NCI-H1105 treated with DMSO at 0.1 percent for 48 hours (cell line): ENCODE measurements around the gene TMEM205.
"Not testable (repeated sequence)": the region's sequence is repeated elsewhere in the genome, so short reads cannot be mapped to it uniquely, and the experiment has no call there.

ENCODE experiments used
- DNase-seq: peaks from one replicate; lab custom pipeline; 2025; lab: John Stamatoyannopoulos, UW

TMEM205 gene

DNA sequence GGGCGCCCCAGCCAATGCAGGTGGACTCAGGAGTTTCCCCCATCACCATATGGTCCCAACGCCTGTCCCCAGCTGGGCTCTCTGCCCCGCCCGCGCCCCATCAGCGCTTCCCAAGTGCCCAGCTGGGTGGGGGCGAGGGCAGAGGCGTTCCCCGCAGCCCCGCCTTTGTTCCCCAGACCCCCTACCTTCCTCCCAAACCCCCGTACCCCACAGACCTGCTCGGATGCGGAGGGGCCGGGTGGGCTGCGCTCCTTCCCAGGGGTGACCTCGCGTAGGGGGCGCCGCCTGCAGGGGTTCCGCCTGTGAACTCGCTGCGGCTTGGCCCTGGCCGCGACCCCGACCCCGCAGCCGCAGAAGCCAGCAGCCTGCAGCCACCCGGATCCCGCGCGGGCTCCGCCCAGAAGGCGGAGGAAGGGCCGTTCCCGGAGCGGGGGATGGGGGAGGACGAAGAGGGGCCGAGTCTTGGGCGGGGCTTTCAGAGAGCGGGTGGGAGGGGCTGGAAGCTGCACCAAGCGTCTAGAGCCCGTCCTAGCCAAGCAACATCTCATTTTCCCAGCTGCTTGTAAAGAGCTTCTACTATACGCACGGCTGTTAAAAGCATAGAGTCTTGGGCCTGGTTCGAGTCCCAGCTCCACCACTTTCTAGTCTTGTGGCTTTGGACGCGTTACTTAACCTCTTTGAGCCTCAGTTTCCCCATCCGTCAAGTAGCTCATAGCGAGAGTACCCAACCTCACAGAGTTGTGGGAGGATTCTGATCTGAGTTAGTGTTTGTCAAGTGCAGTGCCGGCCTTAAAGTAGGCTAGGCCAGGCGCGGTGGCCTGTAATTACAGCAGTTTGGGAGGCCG, 6.6 kb downstream of the TMEM205 start, which contains the start of gene RAB3D:
Gene RAB3D (minus strand): TSS at position 404 of the 845 bp plus-strand sequence. CDS start 2,258 bp downstream, outside the sequence.
- DNase-seq, result peak; percentile 89

DNA sequence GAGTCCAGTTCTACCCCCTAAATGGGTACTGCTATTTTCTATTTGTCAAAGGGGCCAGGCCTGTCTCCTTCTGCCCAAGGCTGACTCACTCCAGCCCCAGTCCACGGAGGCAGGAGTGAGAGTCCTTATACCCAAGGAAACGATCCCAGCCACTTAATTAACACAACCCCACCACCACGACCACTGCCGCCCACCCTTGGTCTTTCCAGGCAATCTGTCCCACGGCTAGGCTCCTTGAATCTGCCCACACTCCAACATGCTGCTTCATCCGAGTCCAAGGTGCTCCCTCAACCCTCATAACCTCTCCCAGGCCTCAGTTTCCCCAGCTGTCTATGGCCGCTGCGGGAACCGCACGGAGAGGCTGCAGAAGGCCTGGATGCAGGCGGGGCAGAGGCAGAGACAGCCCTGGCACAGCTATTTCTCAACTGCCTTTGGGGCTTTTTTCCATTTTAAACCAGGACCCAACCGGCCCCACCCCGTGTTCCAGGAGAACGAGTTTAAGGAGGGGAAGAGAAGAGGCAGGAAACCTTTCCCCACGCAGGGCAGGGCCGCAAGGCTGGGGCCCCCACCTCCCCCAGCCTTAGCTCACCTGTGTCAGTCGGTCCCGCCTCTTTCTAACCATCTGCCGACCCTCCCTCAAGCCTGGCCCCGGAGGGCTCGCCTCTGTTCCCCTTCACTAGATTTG, 7.4 kb downstream of the TMEM205 start:
- DNase-seq, result no peak

DNA sequence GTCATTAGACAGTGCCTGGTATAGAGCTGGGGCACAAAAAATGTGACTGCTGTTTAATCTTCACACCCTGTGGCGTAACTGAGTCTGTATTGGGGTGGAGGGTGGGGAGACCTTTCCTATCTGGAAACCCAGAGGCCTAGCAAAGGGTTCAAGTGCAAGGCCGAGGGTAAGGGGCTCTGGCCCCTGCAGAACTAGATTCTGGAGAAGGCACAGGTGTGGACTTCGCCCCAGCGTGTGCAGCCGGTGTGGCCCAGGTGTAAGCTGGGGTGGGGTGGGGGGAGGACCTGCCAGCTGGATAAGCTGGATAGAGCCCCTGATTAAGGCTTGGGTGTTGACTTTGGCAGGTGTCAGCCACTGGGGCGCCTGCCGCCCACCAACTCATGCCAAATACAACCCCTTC, 7.9 kb downstream of the TMEM205 start:
- DNase-seq, result peak; percentile 10

DNA sequence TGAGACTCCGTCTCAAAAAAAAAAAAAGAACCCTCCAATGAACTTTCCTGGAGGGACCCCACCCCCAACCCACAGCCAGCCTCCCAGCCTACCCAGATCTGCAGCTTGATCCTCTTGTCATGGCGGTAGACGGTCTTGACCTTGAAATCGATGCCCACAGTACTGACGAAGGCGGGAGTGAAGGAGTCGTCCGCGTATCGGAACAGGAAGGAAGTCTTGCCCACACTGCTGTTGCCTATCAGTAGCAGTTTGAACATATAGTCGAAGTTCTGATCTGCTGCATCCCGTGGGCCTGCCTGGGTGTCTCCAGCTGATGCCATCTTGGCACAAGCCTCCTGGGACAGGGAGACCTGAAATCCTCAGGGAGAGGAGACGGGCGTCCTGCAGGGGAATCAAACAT, 9.0 kb downstream of the TMEM205 start:
- no peak for DNase-seq

DNA sequence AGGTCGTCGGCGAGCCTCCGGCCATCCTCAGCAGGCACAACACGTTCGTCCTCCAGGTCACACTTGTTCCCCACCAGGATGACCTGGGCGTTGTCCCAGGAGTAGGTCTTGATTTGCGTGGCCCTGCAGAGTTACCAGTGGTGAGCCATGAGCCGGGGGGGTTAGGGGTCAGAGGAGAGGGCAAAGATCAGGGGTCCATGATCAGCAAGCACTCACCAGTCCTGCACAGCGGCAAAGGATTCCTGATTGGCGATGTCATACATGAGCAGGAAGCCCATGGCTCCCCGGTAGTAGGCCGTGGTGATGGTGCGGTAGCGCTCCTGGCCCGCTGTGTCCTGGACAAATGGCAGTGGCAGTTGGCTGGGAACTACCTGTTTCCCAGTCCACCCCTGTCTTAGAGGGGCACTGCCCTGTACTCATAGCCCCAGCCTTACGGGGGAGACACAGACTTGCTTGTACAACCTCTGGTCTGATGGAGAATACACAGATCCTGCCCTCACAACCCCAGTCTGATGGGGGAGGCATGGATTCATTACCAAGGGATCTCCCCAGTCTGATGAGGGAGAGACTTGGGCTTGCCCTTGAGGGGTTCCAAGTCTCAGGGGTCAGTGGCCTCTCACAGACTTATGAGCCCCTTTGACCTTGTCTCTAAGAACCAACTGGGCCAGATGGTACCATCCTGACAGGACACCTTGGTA, 10.5 kb downstream of the TMEM205 start:
- DNase-seq, result no peak

DNA sequence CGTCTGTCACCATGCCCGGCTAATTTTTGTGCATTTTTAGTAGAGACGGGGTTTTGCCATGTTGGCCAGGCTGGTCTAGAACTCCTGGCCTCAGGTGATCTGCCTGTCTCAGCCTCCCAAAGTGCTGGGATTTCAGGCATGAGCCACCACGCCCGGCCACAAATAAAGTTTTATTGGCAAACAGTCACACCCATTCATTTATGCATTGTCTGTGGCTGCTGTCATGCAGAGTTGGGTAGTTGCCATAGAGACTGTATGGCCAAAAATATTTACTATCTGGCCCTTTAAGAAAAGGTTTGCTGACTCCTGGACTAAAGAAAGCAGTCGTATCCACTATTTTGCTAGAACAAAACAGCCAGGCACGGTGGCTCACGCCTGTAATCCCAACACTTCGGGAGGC, 12.2 kb downstream of the TMEM205 start:
- DNase-seq, result not testable (repeated sequence)

DNA sequence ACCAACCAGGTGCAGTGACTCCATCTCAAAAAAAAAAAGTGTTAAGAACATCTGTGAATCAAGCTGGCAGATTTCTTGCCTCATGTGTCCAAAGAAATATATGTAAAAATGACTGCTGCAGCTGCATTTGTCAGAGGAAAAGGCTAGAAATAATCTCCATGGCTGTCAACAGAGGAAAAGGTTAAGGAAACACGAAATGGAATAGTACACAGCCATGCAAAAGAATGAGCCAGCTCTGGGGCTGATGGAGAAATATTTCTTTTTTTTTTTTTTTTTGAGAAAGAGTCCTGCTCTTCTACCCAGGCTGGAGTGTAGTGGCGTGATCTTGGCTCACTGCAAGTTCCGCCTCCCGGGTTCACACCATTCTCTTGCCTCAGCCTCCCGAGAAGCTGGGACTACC, 13.2 kb downstream of the TMEM205 start:
- no peak for DNase-seq

DNA sequence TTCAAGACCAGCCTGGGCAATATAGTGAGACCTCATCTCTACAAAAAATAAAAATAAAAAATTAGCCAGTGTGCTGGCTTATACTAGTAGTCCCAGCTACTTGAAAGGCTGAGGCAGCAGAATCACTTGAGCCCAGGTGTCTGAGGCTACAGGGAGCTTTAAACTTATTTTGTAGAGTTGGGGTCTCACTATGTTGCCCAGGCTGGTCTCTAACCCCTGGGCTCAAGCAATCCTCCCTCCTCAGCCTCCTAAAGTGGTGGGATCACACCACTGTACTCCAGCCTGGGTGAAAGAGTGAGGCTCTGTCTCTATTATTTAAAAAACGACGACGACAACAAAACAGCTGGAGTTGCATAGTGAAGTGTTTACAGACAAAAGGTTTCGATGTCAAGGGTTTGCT, 14.6 kb downstream of the TMEM205 start:
- no peak for DNase-seq

DNA sequence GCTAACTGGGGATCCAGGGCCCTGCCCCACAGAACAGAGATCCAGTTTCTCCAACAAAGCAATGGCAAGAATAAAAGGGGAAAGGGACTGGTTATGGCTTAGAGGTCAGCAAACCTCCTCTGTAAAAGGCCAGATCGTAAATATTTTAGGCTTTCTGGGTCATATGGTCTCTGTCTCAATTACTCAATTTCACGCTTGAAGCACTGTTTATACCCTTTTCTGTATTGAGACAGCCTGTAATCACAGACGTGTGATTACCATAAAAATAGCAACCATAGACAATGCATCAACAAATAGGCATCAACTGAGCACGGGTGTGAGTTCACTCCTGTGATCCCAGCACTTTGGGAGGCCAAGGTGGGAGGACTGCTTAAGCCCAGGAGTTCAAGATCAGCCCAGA, 15.9 kb downstream of the TMEM205 start:
- DNase-seq, result no peak

DNA sequence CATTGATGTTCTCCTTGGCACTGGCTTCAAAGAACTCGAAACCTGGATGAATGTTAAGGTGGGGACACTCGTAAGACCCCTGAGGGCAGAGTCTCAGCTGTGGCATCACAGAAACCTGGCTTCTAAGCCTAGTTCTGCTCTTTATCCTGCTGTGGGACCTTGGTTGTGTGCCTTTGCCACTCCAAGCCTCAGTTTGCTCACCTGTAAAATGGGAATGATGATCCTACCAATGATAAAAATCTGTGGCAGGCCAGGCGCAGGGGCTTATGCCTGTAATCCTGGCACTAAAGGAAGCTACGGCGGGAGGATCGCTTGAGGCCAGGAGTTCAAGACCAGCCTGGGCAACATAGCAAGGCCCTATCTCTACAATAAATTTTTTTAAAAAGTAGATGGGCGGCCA, 20.5 kb downstream of the TMEM205 start:
- DNase-seq, result no peak

DNA sequence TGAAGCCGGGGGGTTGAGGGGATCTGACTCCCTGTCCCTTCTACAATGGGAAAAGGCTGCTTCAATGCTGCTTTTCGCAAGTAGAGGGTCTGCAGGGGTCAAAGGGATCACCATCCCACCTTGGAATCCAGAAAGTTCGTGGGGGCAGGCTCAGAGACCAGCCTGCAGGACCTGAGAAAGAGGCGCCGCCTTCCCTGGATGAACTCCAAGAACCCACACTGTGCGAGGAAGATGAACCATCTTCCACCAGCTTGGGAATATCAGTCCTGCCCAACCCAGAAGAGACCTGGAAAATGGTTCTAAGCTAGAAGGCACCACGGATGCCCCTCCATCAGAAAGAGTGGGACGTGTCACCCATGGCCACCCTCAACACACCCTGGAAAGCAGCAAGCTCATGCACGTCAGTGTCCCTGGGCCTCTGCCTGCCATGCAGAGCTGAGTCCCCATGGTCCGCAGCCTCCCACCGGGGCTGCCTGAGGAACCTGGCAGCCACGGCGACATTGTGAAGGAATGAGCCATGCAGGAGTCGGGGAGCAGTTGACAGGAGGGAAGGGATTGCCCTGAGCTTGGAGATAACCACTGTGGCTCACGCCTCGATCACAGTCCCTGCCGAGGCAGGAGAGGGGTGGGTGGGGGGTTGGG, 21.2 kb downstream of the TMEM205 start:
- DNase-seq, result no peak

DNA sequence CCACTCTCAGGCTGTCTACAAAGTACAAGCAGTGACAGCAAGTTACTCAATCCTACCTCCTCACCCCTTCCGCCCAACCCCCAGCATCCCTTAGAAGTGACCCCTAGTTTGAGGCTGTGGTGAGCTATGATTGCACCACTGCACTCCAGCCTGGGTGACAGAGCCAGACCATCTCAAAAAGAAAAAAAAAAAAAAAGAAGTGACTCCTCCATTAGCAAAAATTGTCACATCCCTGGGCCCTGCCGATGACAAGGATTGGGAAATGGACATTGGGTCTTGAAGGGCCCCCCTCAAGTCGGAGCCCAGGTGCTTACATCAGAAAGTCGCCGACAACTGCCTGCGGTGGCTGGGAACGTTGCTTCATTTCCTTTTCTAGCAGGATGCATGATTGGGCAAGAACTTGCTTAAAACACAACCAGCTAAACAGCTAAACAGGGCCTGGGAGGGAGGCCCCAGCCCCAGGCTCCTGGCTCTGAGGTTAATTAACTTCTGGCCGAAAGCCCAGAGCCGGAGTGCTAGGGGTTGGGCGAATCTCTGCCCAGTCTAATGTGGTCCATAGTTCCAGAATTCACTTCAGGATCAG, 21.9 kb downstream of the TMEM205 start:
- DNase-seq, result peak; percentile 89

DNA sequence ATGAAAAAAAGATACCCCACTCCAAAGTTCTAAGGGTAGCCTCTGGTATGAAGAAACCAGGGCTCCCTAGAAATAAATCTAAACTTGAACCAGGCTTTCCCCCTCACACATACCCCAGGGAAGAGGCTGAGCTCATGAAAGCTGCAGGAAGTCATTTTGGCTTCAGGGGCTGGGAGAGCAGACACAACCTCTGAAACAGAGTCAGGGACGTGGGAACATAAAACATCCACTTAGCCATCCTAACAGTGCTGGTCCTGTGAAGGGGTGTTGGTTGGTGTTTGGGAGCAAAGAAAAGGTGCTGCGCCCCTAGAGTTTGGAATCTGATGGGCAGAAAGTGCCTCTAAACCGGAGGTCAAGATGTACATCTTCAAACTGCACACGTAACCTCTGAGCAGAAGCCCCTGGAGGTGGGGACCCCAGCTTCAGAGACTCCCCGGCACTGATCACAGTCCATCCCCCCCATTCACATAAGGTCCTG, 22.4 kb downstream of the TMEM205 start:
- no peak for DNase-seq

DNA sequence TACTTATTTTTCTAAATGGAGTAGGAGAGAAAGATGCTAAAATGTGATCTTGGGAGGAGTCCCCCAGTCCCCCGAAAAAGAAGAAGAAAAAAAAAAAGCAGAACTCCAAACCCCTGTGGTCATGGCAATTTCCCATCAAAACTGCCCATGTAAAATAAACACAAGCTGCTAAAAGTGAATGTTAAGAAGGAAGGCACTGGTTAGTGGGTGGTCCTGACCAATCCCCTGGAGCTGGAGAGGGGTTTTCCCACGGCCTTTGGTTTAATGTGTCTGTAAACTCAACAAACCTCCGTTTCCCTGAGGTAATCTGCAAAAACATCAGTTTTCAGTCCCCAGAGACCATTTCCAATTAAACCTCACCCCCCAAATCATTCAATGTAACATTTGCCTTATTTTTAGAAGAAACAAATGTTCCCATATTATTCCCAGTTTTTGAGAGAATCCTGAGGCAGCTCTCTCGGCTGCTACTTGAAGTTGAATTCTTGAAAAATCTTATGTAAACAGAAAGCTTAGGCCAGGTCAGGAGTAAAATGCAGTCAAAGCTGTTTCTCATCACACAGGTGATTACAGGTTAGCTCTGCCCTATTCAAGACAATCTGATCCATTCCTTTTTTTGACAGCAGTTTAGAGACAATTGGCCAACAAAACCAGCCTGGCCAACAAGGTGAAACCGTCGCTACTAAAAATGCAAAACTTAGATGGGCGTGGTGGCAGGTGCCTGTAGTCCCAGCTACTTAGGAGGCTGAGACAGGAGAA, 23.6 kb downstream of the TMEM205 start:
- no peak for DNase-seq

DNA sequence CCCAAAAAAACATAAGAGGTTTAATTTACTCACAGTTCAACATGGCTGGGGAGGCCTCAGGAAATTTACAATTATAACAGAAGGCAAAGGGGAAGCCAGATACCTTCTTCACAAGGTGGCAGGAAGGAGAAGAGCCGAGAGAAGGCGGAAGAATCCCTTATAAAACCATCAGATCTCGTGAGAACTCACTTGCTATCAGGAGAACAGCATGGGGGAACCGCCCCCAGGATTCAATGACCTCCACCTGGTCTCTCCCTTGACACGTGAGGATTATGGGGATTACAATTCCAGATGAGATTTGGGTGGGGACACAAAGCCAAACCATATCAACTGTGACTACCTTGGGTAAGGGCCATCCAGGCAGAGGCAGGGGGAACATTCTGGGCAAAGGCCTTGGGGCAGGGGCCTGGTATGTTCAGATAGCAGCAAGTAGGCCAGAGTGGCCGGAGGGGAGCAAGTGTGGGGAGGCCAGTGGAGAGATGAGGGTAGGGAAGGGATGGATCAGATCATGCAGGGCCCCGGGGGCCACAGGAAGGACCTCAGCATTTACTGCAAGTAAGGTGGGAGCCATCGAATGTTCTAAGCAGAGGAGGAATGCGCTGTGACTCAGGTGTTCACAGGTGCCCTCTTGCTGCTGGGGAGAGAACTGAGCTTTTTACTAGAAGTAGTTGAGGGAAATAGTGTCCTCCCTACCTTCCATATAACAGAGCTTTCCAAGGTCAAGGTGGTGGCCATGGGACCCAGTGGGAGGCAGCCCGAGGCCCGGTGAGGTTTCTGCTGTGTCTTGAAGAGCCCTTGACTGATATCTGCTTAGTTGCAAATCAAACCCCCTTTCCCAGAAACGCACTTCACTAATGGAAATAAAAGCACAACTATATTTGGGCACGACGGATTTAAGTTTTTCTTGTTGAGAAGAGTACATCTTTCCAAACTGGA, 24.6 kb downstream of the TMEM205 start:
- no peak for DNase-seq

DNA sequence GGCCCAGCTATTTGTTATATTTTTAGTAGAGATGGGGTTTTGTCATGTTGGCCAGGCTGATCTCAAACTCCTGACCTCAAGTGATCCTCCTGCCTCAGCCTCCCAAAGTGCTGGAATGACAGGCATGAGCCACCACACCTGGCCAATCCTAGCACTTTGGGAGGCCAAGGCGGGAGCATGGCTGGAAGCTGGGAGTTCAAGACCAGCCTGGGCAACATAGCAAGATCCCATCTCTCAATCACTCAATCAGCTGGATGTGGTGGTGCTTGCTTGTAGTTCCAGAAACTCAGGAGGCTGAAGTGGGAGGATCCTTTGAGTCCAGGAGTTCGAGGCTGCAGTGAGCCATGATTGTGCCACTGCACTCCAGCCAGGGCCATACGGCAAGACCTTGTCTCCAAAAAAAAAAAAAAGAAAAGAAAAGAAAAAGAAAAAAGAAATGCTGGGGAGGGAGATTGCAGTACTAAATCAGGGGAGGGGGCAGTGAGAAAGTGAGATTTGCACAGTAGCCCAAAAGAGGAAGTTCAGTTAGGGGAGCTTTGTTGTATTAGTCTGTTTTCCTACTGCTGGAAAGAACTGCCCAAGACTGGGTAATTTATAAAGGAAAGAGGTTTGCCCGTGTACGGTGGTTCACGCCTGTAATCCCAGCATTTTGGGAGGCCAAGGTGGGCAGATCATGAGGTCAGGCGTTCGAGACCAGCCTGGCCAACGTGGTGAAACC, 25.6 kb downstream of the TMEM205 start:
- not testable (repeated sequence) for DNase-seq

DNA sequence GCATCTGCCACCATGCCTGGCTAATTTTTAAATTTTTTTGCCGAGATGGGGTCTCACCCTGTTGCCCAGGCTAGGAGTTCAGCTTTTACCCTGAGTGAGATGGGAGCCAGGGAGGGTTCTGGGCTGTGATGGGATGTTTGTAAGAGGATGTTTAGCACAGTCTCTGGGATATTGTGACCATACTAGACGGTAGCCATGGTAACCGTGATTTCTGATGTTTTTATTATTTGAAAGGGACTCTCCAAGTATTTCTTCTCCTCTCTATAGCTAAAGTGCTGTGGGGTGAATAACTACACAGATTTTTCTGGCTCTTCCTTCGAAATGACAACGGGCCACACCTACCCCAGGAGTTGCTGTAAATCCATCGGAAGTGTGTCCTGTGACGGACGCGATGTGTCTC, 39.7 kb downstream of the TMEM205 start:
- DNase-seq, result no peak

DNA sequence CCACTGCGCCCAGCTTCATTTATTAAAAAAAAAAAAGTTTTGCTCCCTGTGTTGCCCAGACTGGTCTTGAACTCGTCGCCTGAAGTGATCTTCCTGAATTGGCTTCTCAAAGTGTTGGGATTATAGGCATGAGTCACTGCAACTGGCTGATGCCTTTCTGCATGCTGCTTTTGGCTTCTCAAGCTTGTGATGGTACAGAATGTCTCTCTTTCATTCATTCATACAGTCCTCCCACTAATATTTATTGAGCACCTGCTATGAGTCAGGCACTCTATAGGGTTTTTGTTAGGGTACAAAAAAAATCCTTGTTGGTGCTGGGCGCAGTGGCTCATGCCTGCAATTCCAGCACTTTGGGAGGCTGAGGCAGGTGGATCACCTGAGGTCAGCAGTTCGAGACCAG, 41.1 kb downstream of the TMEM205 start:
- DNase-seq, result no peak

DNA sequence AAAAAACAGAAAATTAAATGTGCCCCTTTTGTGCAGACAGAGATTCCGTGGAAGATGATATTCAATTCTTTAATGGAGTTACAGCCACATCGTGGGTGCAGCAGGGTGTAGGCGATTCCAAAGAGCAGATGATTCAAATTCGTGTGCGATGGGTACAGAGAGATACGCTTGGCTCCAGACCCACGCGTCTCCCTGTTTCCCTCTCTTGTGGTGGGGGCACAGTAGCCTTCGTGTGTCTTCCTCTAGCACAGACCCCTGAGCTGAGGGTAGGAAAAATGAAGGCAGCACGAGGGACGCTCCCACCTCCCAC, 45.3 kb downstream of the TMEM205 start:
- no peak for DNase-seq
